ENCODE measurements around the gene QPRT. TPM values are rescaled to one million over a fixed set of nuclear protein-coding genes. Genes with fewer than 3 reads are reported as not detected.
A peak's percentile ranks its signal among the peaks of the same experiment; 100 is the strongest.
"Not testable (repeated sequence)": the region's sequence is repeated elsewhere in the genome, so short reads cannot be mapped to it uniquely, and the experiment has no call there.

The QPRT gene
- total RNA-seq, 1 donor from 2014 or later = 106 TPM

DNA sequence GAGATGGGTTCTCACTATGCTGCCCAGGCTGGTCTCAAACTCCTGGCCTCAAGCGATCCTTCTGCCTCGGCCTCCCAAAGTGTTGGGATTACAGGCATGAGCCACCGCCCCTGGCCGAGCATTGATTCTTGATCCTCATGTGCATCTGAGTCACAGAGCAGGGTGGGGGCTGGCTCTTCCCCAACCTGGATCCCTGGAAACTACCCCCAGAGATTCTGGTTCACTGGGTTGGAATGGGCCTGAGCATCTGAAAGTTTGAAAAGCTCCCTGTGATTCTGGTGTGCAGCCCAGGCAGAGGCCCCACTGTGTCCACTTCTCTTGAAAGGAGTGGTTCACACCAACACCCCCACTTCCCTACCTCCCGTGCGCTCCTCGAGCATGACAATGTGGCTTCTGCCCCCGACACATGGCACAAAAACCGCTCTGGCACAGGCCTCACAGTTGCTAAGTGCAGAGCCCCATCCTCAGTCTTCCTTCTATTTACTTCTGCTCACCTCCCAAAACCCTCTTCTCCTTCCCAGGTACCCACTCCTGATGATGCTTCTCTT, 4.6 kb downstream of the QPRT start:
- H3K4me1 Mint-ChIP-seq (ENCODE audit: low read depth) = peaks cover 16% of the 10 kb centered on the region
- no peak overlapping the region for H3K27ac Mint-ChIP-seq
- no peaks in the 10 kb centered on the region for H3K27me3 Mint-ChIP-seq
- DNase-seq (ENCODE audit: low spot score, unreplicated experiment) = no peak
- no peak overlapping the region for H3K4me3 Mint-ChIP-seq (ENCODE audit: low read depth)
- TF ChIP-seq, protein P1, sequence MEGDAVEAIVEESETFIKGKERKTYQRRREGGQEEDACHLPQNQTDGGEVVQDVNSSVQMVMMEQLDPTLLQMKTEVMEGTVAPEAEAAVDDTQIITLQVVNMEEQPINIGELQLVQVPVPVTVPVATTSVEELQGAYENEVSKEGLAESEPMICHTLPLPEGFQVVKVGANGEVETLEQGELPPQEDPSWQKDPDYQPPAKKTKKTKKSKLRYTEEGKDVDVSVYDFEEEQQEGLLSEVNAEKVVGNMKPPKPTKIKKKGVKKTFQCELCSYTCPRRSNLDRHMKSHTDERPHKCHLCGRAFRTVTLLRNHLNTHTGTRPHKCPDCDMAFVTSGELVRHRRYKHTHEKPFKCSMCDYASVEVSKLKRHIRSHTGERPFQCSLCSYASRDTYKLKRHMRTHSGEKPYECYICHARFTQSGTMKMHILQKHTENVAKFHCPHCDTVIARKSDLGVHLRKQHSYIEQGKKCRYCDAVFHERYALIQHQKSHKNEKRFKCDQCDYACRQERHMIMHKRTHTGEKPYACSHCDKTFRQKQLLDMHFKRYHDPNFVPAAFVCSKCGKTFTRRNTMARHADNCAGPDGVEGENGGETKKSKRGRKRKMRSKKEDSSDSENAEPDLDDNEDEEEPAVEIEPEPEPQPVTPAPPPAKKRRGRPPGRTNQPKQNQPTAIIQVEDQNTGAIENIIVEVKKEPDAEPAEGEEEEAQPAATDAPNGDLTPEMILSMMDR (IDR thresholded peaks at IDR 0.05; ENCODE audit: unreplicated experiment) = no peak
- peaks cover 13% of the 10 kb centered on the region for H3K36me3 Mint-ChIP-seq (ENCODE audit: insufficient read depth)
- H3K9me3 Mint-ChIP-seq (ENCODE audit: low read depth) = no peaks in the 10 kb centered on the region

DNA sequence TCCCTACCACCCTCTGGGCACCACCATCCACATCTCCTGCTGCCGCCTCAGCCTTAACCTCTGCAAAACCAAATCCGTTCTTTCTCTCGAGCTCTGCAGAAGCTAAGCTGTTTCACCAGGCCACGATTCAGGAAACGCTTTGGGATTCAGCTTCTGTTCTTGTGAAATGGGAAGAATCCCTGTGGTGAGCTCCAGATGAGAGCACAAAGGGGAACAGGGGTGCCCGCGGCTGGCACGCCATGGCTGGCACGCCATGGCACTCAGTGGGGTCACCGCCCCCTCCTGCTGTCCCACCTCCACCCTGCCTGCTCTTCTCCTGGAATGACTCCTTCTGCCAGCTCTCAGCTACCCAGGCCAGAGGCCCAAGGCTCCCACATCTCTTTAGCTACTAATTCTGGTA, 5.7 kb downstream of the QPRT start:
- Mint-ChIP-seq H3K27ac (no peak overlapping the region), H3K36me3 (ENCODE audit: insufficient read depth) (peaks cover 16% of the 10 kb centered on the region), H3K4me3 (ENCODE audit: low read depth) (no peak overlapping the region), H3K9me3 (ENCODE audit: low read depth) (peaks cover under 1% of the 10 kb centered on the region), H3K4me1 (ENCODE audit: low read depth) (peaks cover 11% of the 10 kb centered on the region), H3K27me3 (no peaks in the 10 kb centered on the region)
- DNase-seq (ENCODE audit: low spot score, unreplicated experiment) = no peak
- TF ChIP-seq, protein P1 (IDR thresholded peaks at IDR 0.05; ENCODE audit: unreplicated experiment) = no peak

DNA sequence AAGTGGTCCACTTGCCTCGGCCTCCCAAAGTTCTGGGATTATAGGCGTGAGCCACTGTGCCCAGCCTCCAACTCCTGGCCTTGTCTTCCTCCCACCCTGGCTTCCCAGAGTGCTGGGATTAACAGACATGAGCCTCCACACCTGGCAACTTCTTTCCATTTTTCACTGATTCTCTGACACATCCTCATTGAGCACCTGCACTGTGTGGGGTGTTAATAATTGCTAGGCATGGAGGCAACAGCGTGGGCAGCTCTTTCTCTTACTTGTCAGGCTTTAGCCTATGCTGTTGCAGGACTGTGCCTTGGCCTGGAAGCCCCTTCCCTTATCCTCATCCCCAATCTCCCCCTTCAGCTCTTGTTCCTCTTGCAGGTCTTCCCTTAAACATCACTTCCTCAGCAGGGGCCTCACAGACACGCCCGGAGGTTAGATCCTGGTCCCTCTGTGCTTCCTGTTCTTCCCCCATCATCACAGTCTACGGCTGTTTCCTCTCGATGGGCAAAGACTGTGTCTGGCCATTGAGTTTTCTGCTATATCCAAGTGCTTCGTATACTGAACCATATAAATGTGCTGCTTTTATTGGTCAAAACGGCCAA, 7.9 kb downstream of the QPRT start:
- H3K4me3 Mint-ChIP-seq (ENCODE audit: low read depth) = no peak overlapping the region
- no peaks in the 10 kb centered on the region for H3K27me3 Mint-ChIP-seq
- TF ChIP-seq, protein P1 (IDR thresholded peaks at IDR 0.05; ENCODE audit: unreplicated experiment) = no peak
- peak overlapping the region; percentile 88 for H3K27ac Mint-ChIP-seq
- peaks cover 31% of the 10 kb centered on the region for H3K36me3 Mint-ChIP-seq (ENCODE audit: insufficient read depth)
- peaks cover 9% of the 10 kb centered on the region for H3K9me3 Mint-ChIP-seq (ENCODE audit: low read depth)
- DNase-seq (ENCODE audit: low spot score, unreplicated experiment) = no peak
- H3K4me1 Mint-ChIP-seq (ENCODE audit: low read depth) = peaks cover 6% of the 10 kb centered on the region

DNA sequence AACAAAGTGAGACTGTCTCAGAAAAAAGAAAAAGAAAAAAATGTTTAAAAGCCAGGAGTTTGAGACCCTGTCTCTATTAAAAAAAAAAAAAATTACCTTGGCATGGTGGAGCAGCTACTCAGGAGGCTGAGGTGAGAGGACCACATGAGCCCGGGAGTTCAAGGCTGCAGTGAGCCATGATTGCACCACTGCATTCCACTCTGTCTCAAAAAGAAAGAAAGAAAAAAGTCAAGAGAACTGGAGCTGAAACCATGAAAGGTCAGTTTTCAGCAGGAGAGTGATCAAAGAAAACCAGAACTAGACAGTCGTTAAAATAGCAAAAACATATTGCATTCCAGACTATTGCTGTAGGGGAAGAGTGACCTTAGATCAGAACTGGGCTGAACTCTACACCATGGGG, 8.8 kb downstream of the QPRT start:
- Mint-ChIP-seq H3K36me3 (ENCODE audit: insufficient read depth) (peaks cover 31% of the 10 kb centered on the region), H3K4me3 (ENCODE audit: low read depth) (no peak overlapping the region), H3K9me3 (ENCODE audit: low read depth) (peaks cover 9% of the 10 kb centered on the region), H3K27ac (peak overlapping the region; percentile 57), H3K27me3 (no peaks in the 10 kb centered on the region), H3K4me1 (ENCODE audit: low read depth) (peaks cover 6% of the 10 kb centered on the region)
- TF ChIP-seq, protein P1 (IDR thresholded peaks at IDR 0.05; ENCODE audit: unreplicated experiment) = no peak
- no peak for DNase-seq (ENCODE audit: low spot score, unreplicated experiment)

DNA sequence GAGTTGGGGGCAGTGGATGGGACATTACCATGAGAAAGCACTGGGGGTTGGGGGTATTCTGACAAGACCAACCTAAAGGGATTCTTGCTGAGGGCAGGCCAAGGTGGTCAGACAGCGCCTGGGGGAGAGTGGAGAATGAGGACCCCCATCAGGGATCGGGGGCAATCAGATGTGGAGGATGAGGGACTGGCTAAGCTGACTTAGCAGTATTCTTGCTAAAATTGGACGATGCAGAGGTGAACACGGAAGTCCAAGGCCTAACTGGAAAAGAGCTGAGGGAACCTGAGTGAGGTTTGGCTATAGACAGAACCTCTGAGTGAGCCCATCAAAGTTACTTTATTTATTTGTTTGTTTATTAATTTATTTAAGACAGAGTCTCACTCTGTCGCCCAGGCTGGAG, 9.2 kb downstream of the QPRT start:
- TF ChIP-seq, protein P1 (IDR thresholded peaks at IDR 0.05; ENCODE audit: unreplicated experiment) = no peak
- Mint-ChIP-seq H3K4me1 (ENCODE audit: low read depth) (peaks cover 6% of the 10 kb centered on the region), H3K4me3 (ENCODE audit: low read depth) (no peak overlapping the region), H3K36me3 (ENCODE audit: insufficient read depth) (peaks cover 31% of the 10 kb centered on the region), H3K9me3 (ENCODE audit: low read depth) (peaks cover 9% of the 10 kb centered on the region), H3K27ac (no peak overlapping the region), H3K27me3 (no peaks in the 10 kb centered on the region)
- DNase-seq (ENCODE audit: low spot score, unreplicated experiment) = no peak

DNA sequence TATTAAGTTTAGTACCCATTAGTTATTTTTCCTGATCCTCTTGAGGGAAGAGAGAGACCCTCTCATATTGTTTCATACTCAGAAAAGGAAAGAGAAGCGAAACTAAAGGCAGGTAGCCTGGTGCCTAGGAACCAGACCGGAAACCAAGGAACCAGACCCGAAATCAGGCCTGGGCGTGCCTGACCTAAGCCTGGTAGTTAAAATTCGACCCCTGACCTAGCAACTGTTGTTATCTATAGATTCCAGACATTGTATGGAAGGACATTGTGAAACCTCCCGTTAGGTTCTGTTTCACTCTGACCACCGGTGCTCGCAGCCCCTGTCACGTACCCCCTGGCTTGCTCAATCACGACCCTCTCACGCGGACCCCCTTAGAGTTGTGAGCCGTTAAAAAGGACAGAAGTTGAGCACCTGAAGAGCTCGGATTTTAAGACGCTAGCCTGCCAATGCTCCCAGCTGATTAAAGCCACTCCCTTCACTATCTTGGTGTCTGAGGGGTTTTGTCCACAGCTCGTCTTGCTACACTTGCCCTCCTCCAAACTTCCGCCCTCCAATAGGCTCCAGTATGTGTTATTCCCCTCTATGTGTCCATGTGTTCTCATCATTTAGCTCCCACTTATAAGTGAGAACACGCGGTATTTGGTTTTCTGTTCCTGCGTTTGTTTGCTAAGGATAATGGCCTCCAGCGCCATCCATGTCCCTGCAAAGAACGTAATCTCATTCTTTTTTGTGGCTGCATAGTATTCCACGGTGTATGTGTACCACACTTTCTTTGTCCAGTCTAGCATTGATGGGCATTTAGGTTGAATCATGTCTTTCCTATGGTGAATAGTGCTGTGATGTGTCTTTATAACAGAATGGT, 10.7 kb downstream of the QPRT start:
- peaks cover 30% of the 10 kb centered on the region for H3K36me3 Mint-ChIP-seq (ENCODE audit: insufficient read depth)
- H3K27ac Mint-ChIP-seq; H3K4me3 Mint-ChIP-seq (ENCODE audit: low read depth); DNase-seq (ENCODE audit: low spot score, unreplicated experiment); H3K9me3 Mint-ChIP-seq (ENCODE audit: low read depth); H3K4me1 Mint-ChIP-seq (ENCODE audit: low read depth); H3K27me3 Mint-ChIP-seq: not testable (repeated sequence)

DNA sequence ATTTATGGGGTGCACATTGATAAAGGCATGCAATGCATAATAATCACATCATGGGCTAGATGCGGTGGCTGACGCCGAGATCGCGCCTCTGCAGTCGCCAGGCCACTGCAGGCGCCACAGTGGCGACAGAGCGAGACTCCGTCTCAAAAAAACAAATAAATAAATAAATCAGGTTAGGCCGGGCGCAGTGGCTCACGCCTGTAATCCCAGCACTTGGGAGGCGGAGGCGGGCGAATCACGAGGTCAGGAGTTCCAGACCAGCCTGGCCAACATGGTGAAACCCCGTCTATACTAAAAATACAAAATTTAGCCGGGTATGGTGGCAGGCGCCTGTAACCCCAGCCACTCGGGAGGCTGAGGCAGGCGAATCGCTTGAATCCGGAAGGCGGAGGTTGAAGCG, 13.6 kb downstream of the QPRT start:
- H3K27me3 Mint-ChIP-seq; H3K4me1 Mint-ChIP-seq (ENCODE audit: low read depth); DNase-seq (ENCODE audit: low spot score, unreplicated experiment); H3K4me3 Mint-ChIP-seq (ENCODE audit: low read depth); H3K9me3 Mint-ChIP-seq (ENCODE audit: low read depth): not testable (repeated sequence)
- H3K36me3 Mint-ChIP-seq (ENCODE audit: insufficient read depth) = peaks cover 34% of the 10 kb centered on the region
- peak overlapping the region; percentile 52 for H3K27ac Mint-ChIP-seq
